HepG2 (cell line): ENCODE data around the gene TMEM108.

Experiments used
- ARNT ChIP-seq: fragments of 450-650 bp; IDR thresholded peaks from 2 replicates; pipeline ENCODE4 v1.6.1; 2017
- CBFB ChIP-seq: sonication (generic); formaldehyde crosslinking; IDR thresholded peaks from 2 replicates; pipeline ENCODE4 v1.4.0; 2020; ENCODE audit warnings: missing genetic modification reagents
- CCAR2 ChIP-seq: fragments of 200-400 bp; formaldehyde crosslinking; optimal IDR thresholded peaks from 2 replicates; pipeline ENCODE3; 2018; ENCODE audit warnings: low read depth, mild to moderate bottlenecking, low read length, moderate library complexity
- HHEX ChIP-seq: IDR thresholded peaks from 2 replicates; pipeline ENCODE4 v1.6.1; 2016; ENCODE audit warnings: control low read depth
- POLR2A ChIP-seq, 2 experiments: IDR thresholded peaks; 2 replicates each; pipeline ENCODE4 v1.6.1; 2011; ENCODE audit warnings: low read depth in 2 of 2, low read length in 2 of 2, mild to moderate bottlenecking in 1 of 2, moderate library complexity in 1 of 2; ENCODE audit not compliant: insufficient read depth in 1 of 2
- RFX5 ChIP-seq: IDR thresholded peaks from 2 replicates; pipeline ENCODE4 v1.6.1; 2011; ENCODE audit warnings: low read depth, low read length, improper control_type of control experiment
- U2AF1 ChIP-seq: fragments of 200-400 bp; formaldehyde crosslinking; optimal IDR thresholded peaks from 2 replicates; pipeline ENCODE3; 2017; ENCODE audit warnings: mild to moderate bottlenecking, low read depth, low read length

DNA sequence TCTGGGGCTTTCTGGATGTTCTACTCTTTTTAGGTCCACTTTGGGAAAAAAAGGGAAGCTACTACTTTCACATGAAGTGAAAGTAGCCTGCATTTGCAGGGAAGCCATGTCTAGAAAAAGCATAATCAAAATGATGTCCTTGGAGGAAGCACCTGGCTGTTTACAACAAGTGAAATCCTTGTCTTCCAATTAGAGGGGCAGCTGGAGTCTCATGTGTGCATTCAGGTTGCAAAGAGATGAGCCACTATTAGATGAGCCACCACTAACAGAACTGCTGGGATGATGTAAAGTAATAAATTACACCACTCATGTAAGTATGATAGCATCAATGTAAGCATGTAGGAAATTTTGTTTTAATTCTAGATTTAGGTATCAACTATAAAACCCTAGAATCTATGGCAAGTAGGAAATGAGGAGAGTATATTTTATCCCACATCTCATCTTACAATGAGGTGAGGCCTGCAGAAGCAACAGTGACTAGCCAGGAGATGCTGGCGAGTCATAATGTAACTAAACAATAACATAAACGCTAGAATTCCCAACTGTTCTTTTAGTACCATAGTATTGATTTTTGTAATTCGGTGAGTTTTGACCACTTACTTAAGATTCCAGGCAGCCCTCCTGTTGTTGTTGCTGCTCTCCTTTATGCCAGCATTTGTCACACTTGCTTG is 75.9 kb downstream of the TMEM108 start:
- no peak for TF ChIP-seq U2AF1
- TF ChIP-seq CBFB (CRISPR knock-in tag), result no peak
- no peak for TF ChIP-seq HHEX (CRISPR knock-in tag)
- TF ChIP-seq RFX5, result no peak
- no peak for TF ChIP-seq CCAR2
- no peak for TF ChIP-seq ARNT
- no peak for TF ChIP-seq POLR2A (IDR thresholded peaks at IDR 0.05; ENCODE audit: insufficient read depth in 1 of 2, low read depth in 2 of 2, low read length in 2 of 2)
